ENCODE results near the gene LMO3. TPM values are rescaled to one million over a fixed set of nuclear protein-coding genes. Genes with fewer than 3 reads are reported as not detected.

The LMO3 gene
- total RNA-seq, 4 donors from 2014 or later, result 9.2 to 55.1 (median 41.0) TPM

- no peak overlapping the region for H3K27ac ChIP-seq
- H3K4me3 ChIP-seq, result no peak overlapping the region
- intact Hi-C loops (cut with DNase I; ENCODE audit: low total_unique reads), result no loop called here
- no peak for DNase-seq
- no peaks in the 10 kb centered on the region for H3K36me3 ChIP-seq
- TF ChIP-seq CTCF (IDR thresholded peaks at IDR 0.05) (no peak), POLR2A (IDR thresholded peaks at IDR 0.05) (no peak), POLR2AphosphoS5 (IDR thresholded peaks at IDR 0.05) (no peak), EP300 (IDR thresholded peaks at IDR 0.05; ENCODE audit: low read depth) (no peak)
- H3K27me3 ChIP-seq, result no peaks in the 10 kb centered on the region
- in situ Hi-C loops (cut with MboI; ENCODE audit: low pct_ligation_motif_present in 1 of 4, low pct_unique_long_range_greater_than_20kb in 1 of 4, low sequenced_read_pairs in 3 of 4), result no loop called here
- no peaks in the 10 kb centered on the region for H3K4me1 ChIP-seq
- H3K9me3 ChIP-seq, result no peaks in the 10 kb centered on the region
- 55 to 56% methylated on average over 3 of the region's 3 CpGs for WGBS, 2 donors (ENCODE audit: low coverage in 1 of 2)
These were observed 42.5 kb downstream of the LMO3 start for GRCh38 chr12:16563504-16563903.

- intact Hi-C loops (cut with DNase I; ENCODE audit: low total_unique reads) (no loop called here), in situ Hi-C loops (cut with MboI; ENCODE audit: low pct_ligation_motif_present in 1 of 4, low pct_unique_long_range_greater_than_20kb in 1 of 4, low sequenced_read_pairs in 3 of 4) (no loop called here)
- Histone ChIP-seq H3K9me3 (no peaks in the 10 kb centered on the region), H3K36me3 (no peaks in the 10 kb centered on the region), H3K27me3 (no peaks in the 10 kb centered on the region), H3K4me1 (no peaks in the 10 kb centered on the region), H3K4me3 (no peak overlapping the region), H3K27ac (no peak overlapping the region)
- DNase-seq, result no peak
- TF ChIP-seq EP300 (IDR thresholded peaks at IDR 0.05; ENCODE audit: low read depth) (no peak), POLR2A (IDR thresholded peaks at IDR 0.05) (no peak), POLR2AphosphoS5 (IDR thresholded peaks at IDR 0.05) (no peak), CTCF (IDR thresholded peaks at IDR 0.05) (no peak)
- WGBS, 2 donors (ENCODE audit: low coverage in 1 of 2), result 82 to 88% methylated on average over 3 to 6 of the region's 6 CpGs
These were observed 43.0 kb downstream of the LMO3 start for GRCh38 chr12:16562921-16563320.

GRCh38 chr12:16562435-16562834 lies 43.5 kb downstream of the LMO3 start:
- WGBS, 2 donors (ENCODE audit: low coverage in 1 of 2), result 87 to 96% methylated on average over 3 of the region's 3 CpGs
- intact Hi-C loops (cut with DNase I; ENCODE audit: low total_unique reads) (no loop called here), in situ Hi-C loops (cut with MboI; ENCODE audit: low pct_ligation_motif_present in 1 of 4, low pct_unique_long_range_greater_than_20kb in 1 of 4, low sequenced_read_pairs in 3 of 4) (no loop called here)
- no peak for TF ChIP-seq POLR2A (IDR thresholded peaks at IDR 0.05)
- no peak for TF ChIP-seq CTCF (IDR thresholded peaks at IDR 0.05)
- no peak for TF ChIP-seq POLR2AphosphoS5 (IDR thresholded peaks at IDR 0.05)
- no peak for TF ChIP-seq EP300 (IDR thresholded peaks at IDR 0.05; ENCODE audit: low read depth)
- H3K4me1 ChIP-seq, result no peaks in the 10 kb centered on the region
- no peaks in the 10 kb centered on the region for H3K27me3 ChIP-seq
- H3K27ac ChIP-seq, result no peak overlapping the region
- H3K36me3 ChIP-seq, result no peaks in the 10 kb centered on the region
- no peak overlapping the region for H3K4me3 ChIP-seq
- H3K9me3 ChIP-seq, result no peaks in the 10 kb centered on the region
- no peak for DNase-seq

GRCh38 chr12:16560273-16560672 lies 45.7 kb downstream of the LMO3 start:
- WGBS, 2 donors (ENCODE audit: low coverage in 1 of 2), result 56 to 66% methylated on average over 2 to 5 of the region's 5 CpGs
- in situ Hi-C loops (cut with MboI; ENCODE audit: low pct_ligation_motif_present in 1 of 4, low pct_unique_long_range_greater_than_20kb in 1 of 4, low sequenced_read_pairs in 3 of 4), result no loop called here

More at GRCh38 chr12:16560273-16560672, 45.7 kb downstream of the LMO3 start:
- Histone ChIP-seq H3K27me3 (no peaks in the 10 kb centered on the region), H3K27ac (no peak overlapping the region), H3K36me3 (no peaks in the 10 kb centered on the region), H3K9me3 (no peaks in the 10 kb centered on the region), H3K4me1 (no peaks in the 10 kb centered on the region), H3K4me3 (no peak overlapping the region)
- intact Hi-C loops (cut with DNase I; ENCODE audit: low total_unique reads), result no loop called here
- TF ChIP-seq CTCF (IDR thresholded peaks at IDR 0.05), result no peak
- no peak for TF ChIP-seq EP300 (IDR thresholded peaks at IDR 0.05; ENCODE audit: low read depth)
- no peak for TF ChIP-seq POLR2A (IDR thresholded peaks at IDR 0.05)
- TF ChIP-seq POLR2AphosphoS5 (IDR thresholded peaks at IDR 0.05), result no peak
- no peak for DNase-seq
